Fibroblast of peridontal ligament (primary cell): ENCODE data around the gene MANEAL.

Source experiments
- DNase-seq: peaks from one replicate; pipeline ENCODE4 v3.0.0-alpha.2; 2010; ENCODE audit errors: extremely low read depth

MANEAL gene

DNA sequence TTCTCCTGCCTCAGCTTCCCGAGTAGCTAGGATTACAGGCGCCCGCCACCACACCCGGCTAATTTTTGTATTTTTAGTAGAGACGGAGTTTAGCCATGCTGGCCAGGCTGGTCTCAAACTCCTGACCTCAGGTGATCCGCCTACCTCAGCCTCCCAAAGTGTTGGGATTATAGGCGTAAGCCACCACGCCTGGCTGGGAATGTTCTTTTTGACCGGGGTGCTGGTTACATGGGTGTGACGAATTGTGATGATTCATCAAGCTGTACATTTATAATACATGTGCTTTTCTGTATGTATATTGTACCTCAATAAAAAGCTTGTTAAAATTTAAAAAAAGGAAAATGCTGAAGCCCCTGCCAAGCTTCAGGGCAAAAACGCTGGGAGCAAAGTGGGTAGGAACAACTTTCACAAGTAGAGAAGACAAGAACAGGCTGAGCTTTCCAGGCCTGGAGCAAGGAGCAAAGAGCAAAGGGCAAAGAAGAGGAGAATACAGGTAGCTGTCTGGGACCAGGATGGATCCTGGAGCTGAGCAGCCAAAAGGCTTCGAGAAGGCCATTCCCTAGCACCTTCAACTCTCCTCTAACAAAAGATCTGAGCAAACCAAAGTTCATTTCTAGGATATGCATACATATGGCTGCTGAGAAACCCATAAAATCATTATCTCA is 34.9 kb downstream of the MANEAL start:
- DNase-seq = no peak

DNA sequence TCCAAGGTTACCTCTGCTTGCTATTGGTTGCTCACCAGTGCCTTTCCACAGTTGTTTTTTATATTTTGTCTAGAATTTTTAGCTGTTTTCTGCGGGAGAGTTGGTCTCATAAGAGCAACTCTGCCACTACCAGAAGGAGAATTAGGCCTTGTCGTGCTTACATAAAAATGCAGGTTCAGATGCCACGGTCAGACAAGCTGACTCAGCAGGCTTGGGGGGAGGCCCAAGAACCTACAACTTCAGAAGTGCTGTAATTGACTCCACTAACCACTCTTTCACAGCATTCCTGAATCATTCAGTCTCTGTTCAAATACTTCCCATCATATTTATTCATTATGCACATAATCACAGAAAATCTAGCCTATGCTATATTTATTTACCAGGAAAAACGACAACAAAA is 37.5 kb downstream of the MANEAL start:
- DNase-seq = no peak

- no peak for DNase-seq
These were observed 38.2 kb downstream of the MANEAL start for GRCh38 chr1:37831809-37832208.

DNA sequence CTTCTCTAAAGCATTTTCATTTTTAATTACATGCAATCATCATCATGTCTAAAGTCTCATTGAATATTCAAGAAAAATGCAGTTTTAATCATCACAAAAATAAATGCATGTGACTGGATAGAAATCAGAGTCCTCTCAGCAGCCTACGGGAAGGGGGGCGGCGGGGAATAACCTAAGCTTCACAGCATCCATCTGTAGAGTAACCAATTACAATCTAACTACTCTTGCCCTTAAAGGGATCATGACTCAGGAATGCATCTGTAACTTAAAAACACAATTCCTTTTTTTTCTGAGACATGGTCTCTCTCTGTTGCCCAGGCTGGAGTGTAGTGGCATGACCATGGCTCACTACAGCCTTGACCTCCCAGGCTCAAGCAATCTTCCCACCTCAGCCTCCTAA is 43.1 kb downstream of the MANEAL start:
- no peak for DNase-seq

- no peak for DNase-seq
These were observed 46.0 kb downstream of the MANEAL start for GRCh38 chr1:37839676-37840075.

GRCh38 chr1:37840711-37841110 is 47.1 kb downstream of the MANEAL start:
- no peak for DNase-seq

GRCh38 chr1:37841652-37842051 is 48.0 kb downstream of the MANEAL start:
- no peak for DNase-seq

DNA sequence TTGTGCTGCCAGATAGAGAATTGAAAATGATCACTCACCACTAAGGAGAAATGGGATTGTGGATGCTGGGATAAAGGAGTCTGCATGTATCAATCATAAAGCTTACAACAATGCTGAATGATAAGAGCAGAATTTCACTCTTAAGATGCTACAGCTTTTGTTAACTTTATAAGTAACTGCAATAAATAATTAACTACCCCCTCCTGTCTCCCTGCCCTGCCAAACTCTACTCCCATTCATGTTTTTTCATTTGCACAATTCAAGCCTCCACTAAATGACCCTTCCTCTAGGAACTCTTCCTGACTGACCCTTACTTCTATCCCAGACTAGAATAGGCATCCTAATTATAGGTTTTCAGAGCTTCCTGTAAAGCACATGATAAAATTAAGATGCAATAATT is 50.9 kb downstream of the MANEAL start:
- DNase-seq = no peak

DNA sequence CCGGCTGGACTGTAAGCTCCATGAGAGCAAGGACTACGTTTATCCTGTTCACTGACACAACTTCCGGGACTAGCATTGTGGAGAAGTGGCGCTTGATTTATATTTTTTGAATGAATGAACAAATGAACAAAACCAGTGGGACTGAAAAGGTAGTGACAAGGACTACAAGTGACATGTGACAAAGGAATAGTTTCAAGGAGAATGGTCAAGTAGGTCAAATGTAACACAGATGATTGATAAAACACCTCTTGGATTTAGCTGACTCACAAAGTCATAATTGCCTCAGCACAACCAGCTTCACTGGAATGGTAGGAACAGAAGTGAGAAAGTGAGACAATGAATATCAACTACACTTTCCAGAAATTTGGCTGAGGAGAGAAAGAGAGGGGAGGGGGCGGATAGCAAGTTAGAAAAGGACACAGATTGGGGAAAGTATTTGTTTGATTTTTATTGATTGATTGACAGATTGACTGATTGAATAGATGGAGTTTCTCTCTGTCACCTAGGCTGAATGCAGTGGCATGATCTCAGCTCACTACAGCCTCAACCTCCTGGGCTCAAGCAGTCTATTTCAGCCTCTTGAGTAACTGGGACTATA is 51.5 kb downstream of the MANEAL start:
- no peak for DNase-seq

- no peak for DNase-seq
These were observed 52.1 kb downstream of the MANEAL start for GRCh38 chr1:37845786-37846185.

GRCh38 chr1:37846647-37847339 is 53.1 kb downstream of the MANEAL start:
- no peak for DNase-seq

DNA sequence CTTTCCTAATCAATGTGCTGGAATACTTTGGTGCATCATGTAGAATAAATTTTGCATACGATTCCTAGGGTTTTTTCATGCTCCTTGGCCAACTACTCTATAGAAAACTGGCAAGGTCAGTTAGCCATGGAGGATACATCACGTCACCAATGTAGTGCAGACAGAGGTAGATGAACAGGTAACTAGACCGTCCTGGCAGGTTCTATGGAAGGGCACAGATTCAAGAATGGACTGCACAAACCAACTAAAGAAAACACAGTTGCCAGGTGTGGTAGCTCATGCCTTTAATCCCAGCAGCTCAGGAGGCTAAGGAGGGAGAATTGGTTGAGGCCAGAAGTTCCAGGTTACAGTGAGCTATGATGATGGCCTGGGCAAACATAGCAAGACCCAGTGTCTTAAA is 55.8 kb downstream of the MANEAL start:
- DNase-seq = no peak

DNA sequence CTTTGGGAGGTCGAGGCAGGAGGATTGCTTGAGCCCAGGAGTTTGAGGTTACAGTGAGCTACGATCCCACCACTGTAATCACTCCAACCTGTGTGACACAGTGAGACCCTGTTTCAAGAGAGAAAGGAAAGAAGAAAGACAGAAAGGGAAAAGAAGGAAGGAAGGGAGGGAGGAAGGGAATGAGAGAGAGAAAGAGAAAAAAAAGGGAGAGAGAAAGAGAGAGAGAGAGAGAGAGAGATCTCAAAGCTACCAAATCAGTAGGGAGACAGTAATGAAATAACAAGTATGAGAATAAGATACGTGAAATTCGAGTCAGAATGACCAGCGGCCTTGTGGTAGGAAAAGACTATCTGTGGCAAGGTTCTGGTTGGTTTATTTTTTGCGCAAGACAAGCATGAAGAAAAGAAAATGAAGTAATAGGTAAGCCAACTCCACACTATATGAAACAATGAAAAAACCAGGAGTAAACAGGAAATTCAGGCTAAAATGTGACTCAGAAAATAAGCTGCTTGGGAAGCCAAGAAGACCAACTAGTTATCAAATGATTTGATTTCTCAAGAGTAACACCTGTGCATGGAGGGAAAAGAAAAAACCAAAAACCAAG is 56.8 kb downstream of the MANEAL start:
- peak; percentile 37 for DNase-seq
